ENCODE measurements around the gene NIPAL4.
"Not testable (repeated sequence)": the region's sequence is repeated elsewhere in the genome, so short reads cannot be mapped to it uniquely, and the experiment has no call there.

Gene NIPAL4

DNA sequence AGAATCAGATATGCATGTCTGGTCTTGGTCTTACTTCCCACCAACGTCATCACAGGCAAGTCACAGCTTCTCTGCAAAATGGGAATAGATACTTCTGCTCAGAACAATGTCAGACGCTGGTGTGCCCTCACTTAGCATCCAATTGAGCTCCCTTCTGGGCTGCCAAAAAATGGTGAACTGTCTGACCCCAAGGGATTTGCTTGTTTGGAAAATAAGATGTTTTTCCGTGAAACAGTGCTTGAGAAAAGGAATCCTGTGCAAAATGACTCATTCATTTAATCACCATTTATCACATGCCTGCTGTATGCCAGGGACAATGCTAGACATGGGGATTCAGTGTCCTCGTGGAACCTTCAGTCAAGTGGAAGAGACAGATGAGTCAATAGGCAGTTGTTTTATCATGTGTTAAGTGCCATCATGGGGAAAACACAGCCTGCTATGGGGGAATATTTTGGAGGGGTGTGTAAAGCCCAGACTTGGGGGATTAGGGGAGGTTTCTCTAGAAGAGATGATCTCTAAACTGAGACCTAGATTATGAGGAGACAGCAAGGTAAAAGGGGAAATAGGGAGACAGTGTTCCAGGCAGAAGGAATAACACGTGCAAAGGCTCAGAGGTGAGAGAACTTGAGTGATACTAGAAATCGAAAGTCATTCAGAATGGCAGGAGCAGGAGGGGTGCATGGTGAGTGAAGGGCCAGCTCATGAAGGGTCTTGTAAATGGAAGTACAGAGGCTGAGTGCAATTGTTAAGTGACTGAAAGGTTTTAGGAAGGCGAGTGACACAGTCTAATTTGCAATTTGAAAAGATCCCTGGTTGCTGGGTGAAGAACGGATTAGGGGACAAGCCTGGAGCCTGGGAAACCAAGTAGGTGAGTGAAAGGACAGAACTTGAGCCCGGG, 3.9 kb downstream of the NIPAL4 start:
- no peak for DNase-seq

DNA sequence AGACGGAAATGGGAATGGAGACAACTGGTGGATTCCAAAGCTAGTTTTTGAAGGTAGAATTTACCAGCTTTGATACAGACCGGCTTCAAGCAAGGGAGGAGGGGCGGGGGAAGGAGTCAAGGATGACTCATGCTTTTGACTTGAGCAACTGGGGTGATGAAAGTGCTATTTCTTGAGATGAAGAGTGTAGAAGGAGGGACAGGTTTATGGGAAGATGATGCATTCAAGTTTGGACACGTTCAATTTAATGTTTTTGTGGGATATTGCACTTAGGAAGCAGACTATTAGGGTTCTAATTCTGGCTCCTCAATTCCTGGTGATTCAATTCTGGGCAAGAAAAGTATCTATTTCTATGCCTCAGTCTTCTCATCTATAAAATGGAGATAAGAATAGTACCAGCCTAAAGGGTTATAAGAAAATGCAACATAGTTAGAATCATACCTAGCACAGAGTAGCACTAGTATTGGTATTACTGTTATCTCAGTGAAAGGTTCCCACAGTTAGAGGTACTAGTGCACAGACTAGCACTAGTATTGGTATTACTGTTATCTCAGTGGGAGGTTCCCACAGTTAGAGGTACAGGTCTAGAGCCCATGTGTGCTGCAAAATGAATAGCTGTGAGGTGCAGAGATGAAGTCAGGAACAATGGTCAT, 4.6 kb downstream of the NIPAL4 start:
- peak in 2 of 5 experiments; percentile 46 to 85 for DNase-seq

DNA sequence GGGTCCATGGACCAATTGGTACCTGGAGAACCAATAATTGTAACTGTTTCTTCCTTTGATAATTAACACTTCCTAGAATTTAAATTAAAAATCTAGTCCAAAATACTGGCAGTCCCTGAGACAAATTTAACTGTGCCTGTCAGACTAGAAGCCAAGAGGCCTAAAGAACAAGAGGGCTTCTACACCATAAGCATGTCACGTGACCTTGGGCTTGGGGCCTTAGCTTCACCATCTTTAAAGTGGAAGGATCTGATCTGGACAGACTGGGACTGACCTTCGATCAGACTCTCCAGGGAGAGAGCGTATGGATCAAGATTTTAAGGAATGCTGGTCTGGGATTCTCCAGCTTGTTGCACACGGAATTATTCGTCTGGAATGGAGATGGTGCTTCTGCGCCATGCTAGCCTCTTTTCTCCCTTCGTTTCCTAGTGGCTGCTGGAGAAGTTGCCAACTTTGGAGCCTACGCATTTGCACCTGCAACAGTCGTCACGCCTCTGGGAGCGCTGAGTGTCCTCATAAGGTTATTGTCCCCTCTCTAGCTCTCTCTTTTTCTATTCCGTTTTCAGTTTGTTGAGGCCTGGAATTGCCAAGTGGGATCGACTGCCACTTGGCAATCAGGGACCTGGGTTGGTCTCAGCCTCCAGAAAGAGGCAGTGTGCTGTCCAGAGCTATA, 8.4 kb downstream of the NIPAL4 start:
- DNase-seq, result no peak

DNA sequence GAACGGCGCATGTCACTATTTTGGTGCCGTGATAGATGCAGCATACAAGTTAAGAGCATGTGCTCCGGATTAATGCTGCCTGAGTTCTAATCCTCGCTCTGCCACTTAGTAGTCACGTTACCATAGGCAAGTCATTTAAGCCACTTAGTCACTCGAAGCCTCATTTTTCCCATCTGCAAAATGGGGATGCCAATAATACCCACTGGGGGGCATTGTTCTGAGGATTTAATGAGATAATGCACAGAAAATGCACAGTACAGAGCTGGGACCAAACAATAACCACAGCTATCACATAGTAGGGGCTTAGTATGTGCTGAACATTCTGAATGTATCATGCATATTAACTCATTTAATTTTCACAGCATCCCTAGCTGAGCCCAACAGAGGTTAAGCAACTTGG, 9.1 kb downstream of the NIPAL4 start:
- DNase-seq, result peak in 1 of 5 experiments; percentile 23

DNA sequence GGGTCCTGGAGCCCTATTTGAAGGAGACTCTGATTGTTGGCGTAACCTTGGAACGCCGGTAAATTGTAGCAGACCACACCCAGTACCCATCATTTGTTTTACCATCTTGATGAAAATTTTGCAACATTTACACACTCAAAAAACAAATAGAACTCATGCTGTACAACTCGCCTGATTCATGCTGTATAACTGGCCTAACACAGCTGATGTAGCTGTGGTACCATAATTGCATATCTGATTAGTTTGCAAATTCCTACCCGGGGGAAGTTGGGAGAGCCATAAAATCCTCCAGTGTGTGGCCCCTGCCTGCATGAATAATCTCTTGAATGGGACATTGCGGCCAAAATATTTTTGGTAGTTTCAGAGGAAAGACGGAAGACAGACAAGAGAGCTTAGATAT, 9.7 kb downstream of the NIPAL4 start:
- no peak for DNase-seq

DNA sequence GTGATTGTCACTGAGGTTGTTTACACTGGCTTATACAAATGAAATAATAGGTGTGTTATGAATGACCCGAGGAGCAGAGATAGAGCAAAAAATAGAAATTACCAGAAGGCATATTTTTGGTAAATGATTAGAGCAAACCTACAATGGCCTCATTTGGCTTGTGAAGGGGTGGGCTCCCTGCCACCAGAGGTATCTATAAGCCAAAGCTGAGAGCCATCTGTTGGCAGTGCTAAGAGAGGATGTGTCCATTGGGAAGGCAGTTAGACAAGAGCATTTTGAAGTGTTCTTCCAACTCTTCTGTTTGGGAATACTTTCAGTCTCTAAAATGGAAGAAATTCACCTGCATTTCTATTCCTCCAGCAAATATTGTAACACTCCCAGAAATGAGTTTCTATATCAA, 10.6 kb downstream of the NIPAL4 start:
- no peak for DNase-seq

DNA sequence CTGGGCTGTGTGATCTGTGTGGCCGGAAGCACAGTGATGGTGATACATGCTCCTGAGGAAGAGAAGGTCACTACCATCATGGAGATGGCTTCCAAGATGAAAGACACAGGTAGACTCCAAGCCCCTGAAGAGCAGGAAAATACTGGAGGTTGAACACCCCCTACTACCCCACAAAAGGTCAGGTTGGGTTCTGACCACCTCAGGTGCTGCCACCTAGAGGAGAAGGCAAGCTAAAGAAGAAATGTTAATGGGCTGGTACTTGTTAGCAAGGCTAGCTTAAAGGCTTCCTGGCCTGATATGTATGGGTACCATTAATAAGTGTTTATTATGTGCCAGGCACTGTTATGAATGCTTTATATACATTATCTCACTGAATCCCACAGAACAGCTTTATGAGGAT, 11.7 kb downstream of the NIPAL4 start:
- peak in 1 of 5 experiments; percentile 22 for DNase-seq

DNA sequence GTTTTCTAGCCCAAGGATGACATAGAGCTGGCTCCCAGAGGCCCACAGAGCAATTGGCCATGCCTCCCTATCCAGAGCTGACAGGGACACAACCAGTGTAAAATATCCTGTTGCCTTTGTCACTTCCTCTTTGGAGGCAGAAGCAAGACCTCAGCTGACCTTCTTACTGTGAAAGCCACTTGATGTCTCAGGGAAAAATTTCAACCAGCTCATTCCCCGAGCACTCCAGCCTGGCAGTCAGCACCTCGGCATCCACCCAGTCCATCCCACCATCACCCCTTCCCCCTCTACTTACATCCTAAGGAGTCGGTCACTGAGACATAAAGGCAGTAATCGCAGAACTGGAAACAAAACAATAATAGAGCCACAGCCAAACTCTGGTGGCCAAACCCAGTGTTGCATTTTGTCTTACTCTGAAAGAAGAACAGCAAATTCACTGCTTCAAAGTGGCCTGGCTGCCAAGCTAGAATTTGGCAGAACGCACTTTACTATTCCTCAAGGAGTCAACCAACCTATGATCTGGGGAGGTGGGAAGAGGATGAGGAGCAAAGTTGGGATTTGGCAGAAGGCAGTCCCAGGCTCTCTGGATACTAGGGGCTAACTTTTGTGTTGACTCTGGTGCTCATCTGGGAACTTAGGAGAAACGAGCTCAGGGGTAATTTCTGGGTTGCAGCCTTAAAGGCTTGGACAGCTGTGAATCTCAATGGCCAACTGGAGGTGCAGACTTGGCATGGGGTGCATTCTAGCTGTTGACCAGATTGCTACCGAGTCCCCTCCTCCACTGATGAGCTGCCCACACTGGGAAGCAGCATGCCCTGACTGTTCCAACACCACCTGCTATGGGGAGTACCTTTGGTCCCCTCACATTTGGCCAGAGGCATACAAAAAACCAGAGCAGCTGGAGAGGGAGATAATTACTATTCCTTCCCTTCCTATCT, 13.6 kb downstream of the NIPAL4 start:
- DNase-seq, result no peak

DNA sequence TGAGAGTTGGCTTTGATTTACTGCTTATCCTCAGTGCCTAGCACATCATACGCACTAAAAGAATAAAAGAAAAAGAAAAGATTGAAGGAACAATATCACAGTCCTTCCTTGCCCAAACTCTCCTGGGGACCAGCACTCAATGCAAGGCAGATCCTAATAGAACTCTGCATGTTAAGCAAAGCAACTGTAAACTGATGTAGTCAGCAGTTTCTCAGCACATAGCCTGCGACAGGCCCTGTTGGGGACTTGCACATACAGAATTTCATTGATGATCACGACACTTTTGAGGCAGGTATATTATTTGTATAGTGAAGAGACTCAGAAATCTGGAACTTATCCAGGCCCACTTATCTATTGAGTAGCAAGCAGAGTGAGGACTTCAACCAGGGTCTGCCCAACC, 15.4 kb downstream of the NIPAL4 start:
- DNase-seq, result no peak

DNA sequence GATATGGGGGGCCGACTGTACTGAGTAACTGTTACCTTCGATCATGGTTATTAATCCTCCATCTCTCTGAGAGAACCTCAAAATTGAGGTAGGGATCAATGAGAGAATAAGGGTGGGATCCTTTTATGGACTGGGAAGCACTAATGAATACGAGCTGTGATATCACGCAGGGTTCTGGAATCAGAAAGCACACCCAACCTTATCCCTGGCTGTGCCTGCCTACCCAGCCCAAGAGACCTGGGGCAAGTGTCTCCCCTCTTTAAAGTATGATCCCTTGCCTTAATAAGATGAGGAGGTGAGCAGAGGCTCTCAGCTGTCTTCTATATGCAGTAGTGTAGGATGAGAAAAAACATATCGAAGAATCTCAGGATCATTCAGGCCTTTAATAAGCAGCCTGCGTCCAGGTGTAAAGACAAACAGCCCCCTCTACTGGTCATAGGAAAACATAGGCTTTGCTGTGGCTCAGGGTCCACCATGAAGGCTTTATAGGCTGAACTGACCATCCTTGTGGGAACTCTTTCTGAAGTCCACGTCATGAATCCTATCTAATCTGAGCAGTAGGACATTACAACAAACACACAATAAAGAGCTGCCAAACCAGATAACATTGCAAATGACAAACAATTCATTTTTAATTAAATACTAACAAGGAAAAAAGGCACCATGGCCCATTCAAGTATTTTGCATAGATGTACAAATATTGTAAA, 16.8 kb downstream of the NIPAL4 start:
- peak in 1 of 5 experiments; percentile 46 for DNase-seq

DNA sequence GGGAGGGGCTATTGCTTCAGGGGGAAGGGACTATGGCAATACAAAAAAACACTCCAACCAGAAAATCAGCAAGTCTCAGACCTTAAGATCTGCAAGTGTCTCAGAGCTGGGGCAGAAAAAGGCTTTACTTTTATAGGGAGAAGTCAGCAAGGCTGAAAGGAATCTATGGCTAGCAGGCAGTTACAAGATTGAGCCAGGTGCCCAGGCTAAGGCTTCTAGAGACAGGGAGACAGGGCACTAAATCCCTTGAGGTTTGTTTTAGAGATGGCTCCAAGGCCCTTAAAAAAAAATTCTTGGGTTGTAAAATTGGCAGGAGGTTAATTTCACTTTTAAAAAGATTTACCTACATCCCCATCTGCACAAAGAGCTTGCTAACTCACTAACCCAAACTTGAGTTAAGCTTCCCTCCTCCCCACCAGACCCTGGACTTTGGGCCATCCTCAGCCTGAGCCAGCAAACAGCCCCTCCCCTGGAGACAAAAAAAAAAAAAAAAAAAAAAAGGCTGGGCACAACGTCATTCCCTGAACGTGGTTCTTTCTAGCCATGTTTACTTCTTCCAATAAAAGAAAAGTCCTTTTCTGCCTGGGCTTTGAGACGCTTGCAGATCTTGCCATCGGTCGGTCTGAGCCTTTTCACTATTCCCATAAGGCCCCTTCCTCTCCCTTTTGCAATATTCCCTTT, 17.9 kb downstream of the NIPAL4 start:
- no peak for DNase-seq

DNA sequence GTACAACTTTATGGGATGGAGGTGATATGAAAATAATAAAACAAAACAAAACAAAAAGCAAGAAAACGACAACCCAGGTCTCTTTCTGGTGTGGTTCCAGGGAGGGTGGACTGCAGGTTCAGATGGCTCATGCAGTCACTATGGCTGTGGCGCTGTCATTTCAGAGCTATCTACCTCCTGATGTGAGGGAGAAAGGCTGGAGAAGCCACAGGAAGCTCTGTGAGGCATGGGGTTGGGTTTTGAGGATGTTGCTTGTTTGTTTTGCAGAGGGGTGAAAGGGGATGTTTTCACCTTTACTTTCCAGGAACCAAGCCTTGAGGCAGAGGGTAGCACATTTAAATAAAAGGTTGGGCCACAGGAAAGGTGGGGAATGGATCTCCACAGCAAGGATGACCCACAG, 18.7 kb downstream of the NIPAL4 start:
- DNase-seq, result peak in 1 of 5 experiments; percentile 18

DNA sequence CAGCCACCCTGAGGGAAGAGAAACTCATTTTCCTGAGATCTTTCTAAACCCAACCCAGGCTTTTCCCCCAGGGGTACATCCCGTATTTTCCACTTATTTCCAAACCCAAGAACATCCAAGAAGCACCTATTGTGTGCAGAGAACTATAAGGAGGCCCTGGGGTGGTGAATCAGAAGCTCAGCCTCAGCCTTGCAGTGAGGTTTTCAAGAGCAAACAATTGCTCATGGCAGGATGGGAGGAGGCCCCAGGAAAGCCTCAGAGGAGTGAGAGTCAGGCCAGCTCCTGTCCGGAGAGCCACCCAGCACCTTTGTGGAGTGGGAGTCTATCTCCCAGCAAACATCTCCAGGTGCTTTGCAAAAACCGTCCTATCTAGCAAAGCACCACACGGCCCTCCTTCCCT, 19.2 kb downstream of the NIPAL4 start:
- no peak for DNase-seq

DNA sequence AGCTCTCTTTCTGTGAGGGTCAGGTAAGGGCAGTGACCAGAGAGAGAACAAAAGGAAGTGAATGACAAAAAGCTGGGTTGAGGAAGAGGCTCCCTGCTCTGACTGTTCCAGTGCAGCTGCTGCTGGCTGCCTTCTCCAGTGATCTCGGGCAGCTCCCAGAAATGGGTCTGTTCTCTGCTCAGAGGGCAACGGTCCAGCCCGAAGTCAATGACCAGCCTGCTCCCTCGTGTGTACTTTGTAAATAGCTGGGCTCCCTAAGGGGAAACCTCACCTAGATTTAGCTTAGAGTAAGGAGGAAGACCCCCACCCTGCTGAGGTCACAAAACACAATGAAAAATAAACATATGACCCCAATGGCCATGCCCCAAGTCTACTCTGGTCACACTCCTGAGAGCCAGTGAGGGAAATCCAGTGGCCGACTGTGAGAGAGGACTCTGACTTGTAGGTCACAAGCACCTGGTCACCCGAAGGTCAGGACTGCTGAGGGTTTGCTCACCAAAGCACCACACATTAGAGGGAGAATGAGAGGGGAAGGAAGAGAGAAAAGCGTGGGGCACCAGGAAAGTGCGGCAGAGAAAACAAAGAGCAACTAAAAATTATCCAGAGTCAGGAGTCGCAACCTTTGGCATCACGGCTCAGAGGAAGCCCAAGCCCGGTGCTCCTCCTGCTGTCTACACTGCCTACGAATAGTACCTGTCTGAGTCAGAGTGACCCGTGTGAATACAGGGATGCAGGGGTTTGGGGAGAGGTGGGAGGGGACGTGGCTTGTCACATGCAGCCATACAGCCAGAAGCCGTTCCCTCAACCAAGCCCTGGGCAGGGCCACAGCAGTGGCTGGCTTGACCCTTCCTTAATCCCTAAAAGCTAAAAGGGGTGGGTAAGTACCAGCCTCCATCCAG, 19.8 kb downstream of the NIPAL4 start:
- no peak for DNase-seq

DNA sequence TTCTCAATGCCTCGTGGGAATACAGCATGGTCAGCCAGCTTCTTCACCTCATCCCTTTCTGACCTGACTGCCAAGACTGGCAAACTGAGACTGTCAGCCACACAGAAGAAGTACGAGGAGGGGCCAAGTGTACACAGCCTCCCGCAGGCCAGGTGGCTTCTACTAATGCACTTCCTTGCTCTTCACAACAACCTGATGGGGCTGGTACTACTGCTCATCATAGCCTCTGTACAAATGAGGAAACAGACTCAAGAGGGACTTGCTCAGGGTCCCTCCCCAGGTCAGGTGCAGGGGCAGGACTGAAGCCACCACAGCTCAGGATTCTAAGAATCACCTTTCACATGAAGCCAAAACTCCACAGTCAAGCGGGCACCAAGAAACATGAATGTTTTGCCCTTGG, 21.3 kb downstream of the NIPAL4 start:
- DNase-seq, result peak in 1 of 5 experiments; percentile 19

DNA sequence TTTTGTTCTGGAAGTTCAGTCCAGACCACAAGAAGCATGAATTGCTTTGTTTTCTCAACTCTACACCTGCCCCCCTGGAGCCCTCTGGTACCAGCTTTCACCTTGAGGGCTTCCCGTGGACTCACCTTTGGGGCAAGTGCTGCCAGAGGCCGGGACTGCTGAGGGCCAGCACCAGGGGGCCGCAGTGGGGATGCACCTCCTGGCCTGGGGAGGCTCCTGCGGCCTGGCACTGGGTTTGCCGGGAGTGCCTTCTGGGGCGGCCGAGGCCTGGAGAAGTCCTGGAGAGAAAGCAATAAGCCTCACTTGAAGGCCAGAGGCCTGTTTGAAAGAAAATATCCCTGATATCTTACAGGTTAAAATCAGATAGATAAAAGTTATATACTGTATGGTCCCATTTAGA, 21.7 kb downstream of the NIPAL4 start:
- no peak for DNase-seq

DNA sequence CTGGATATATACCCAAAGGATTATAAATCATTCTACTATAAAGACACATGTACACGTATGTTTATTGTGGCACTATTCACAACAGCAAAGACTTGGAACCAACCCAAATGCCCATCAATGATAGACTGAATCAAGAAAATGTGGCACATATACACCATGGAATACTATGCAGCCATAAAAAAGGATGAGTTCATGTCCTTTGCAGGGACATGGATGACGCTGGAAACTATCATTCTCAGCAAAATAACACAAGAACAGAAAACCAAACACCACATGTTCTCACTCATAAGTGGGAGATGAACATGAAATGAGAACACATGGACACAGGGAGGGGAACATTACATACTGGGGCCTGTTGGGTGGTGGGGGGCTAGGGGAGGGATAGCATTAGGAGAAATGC, 22.7 kb downstream of the NIPAL4 start:
- DNase-seq, result not testable (repeated sequence)

DNA sequence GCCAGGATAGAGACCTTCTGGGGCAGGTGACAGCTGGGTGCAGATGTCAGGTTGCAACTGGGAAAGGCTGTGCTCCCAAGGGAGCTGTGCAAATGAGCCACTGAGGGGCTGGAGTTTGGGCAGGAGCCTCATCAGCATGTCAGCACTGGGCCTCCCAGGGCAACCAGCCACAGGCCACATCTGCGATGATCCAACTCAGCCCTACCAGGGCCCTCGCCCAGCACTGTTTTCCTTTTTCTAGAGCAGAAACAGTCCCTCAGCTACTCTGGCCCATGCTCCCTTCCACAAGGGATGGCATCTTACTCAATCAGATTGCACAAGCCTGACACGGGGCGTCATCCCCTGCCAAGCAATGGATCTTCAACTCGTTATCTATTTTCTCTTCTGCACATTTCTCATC, 24.8 kb downstream of the NIPAL4 start:
- no peak for DNase-seq

DNA sequence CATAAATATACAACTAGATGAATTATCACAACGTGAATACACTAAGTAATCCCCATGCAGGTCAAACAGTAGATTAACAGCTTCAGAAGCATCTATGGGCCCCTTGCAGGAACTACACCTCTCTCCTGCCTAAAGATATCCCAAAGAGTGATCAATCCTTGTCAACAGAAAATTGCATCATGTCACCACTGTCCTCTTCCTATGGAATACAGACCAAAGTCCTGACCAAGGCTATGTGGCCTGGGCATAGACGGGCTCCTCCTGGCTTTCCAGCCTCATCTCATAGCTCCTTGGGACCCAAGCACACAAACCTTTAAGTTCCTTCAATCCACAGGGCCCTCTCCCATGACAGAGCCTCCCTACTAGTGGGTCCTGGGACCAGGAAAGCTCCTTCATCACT, 25.3 kb downstream of the NIPAL4 start:
- DNase-seq, result no peak

DNA sequence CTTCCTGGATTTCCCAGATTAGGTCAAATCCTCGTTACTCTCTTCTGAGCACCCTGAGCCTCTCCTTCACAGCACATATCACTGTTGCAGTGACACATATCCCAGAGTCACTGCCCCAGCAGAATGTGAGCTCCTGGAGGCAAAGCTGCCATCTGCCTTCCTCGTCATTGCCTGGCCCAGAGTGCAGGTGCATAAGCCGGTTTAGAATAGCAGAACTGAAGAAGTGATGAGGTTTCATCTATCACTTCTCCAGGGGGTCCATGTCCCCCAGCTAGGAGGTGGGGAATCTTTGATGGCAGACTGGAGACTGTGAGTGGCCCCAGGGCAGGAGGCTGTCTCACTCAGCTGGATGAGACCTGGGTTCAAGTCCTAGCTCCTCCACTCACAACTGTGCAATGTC, 25.8 kb downstream of the NIPAL4 start:
- DNase-seq, result no peak

All from T-helper 2 cell (primary cell).